Endothelial cell of umbilical vein (primary cell): ENCODE measurements around the gene PLCD1. TPM values are rescaled to one million over a fixed set of nuclear protein-coding genes. Genes with fewer than 3 reads are reported as not detected.

Experiments used
- BruUV-seq: library from RNA; stranded (reverse); fragments of 400-500 nt; replicated peaks from 2 replicates; lab custom pipeline; 2021; lab: Mats Ljungman, UMichigan
- CTCF ChIA-PET: fragments of 300-600, 350-600 bp; sonication (Branson Sonifier 250); formaldehyde crosslinking; loops from one replicate; lab custom pipeline; 2021; ENCODE audit warnings: antibody characterized with exemption, inconsistent platforms; lab: Charles Lee
- POLR2A ChIA-PET: fragments of 300-600, 350-600 bp; sonication (Branson Sonifier 250); formaldehyde crosslinking; loops from one replicate; lab custom pipeline; 2021; ENCODE audit warnings: antibody characterized with exemption, inconsistent platforms; lab: Charles Lee
- DNase-seq: peaks from one replicate; pipeline ENCODE4 v3.0.0-alpha.2; 2011; ENCODE audit warnings: low read depth, low spot score
- FAIRE-seq: peaks from 2 replicates; lab custom pipeline; 2011; peaks lifted over from hg19 to GRCh38; lab: Jason Lieb, UNC
- H2AFZ ChIP-seq: 2 replicates; pipeline ENCODE4 v1.6.0; 2012; ENCODE audit warnings: low read depth, low read length, control low read depth, inconsistent platforms
- H3K27ac ChIP-seq: 2 replicates; pipeline ENCODE4 v1.5.1; 2011; ENCODE audit warnings: low read depth, mild to moderate bottlenecking, control low read depth, low read length, moderate library complexity; ENCODE audit not compliant: insufficient read depth
- H3K27me3 ChIP-seq, 2 experiments: 2 replicates each; pipeline versions ENCODE4 v1.6.0 to v1.6.1; 2011; ENCODE audit warnings: low read length in 2 of 2, mixed read lengths in 1 of 2; ENCODE audit not compliant: control insufficient read depth in 2 of 2, insufficient read depth in 2 of 2
- H3K36me3 ChIP-seq, 2 experiments: 2 replicates in 1 of 2; 3 replicates in 1 of 2; pipeline ENCODE4 v1.5.1; 2011; ENCODE audit warnings: low read length in 2 of 2, mild to moderate bottlenecking in 1 of 2, moderate library complexity in 1 of 2; ENCODE audit not compliant: control insufficient read depth in 2 of 2, insufficient read depth in 2 of 2; ENCODE audit errors: extremely low read depth in 1 of 2
- H3K4me1 ChIP-seq: 3 replicates; pipeline ENCODE4 v1.5.1; 2011; ENCODE audit warnings: mild to moderate bottlenecking, low read length; ENCODE audit not compliant: control insufficient read depth, insufficient read depth; ENCODE audit errors: extremely low read depth
- H3K4me2 ChIP-seq: 2 replicates; pipeline ENCODE4 v1.6.1; 2011; ENCODE audit warnings: low read length, control low read depth, mixed read lengths; ENCODE audit not compliant: insufficient read depth
- H3K4me3 ChIP-seq, 3 experiments: fragments of 200-600 bp in 1 of 3; sonication (generic), shearing (Covaris generic) in 1 of 3; replicated peaks in 1 of 3; 2 replicates each; pipeline ENCODE4 v1.5.1; 2011 to 2016; ENCODE audit warnings: control low read depth in 3 of 3, low read length in 3 of 3, mild to moderate bottlenecking in 2 of 3, inconsistent platforms in 1 of 3, low read depth in 1 of 3, moderate library complexity in 1 of 3; ENCODE audit not compliant: insufficient read depth in 1 of 3
- H3K79me2 ChIP-seq: 2 replicates; pipeline ENCODE4 v1.6.0; 2012; ENCODE audit warnings: low read length, inconsistent platforms; ENCODE audit not compliant: control insufficient read depth, insufficient read depth
- H3K9ac ChIP-seq: replicated peaks from 2 replicates; pipeline ENCODE3; 2011; ENCODE audit warnings: low read length, control low read depth; ENCODE audit not compliant: insufficient read depth; ENCODE audit errors: extremely low read depth
- H3K9me1 ChIP-seq: replicated peaks from 3 replicates; pipeline ENCODE4 v1.6.0; 2011; ENCODE audit warnings: mild to moderate bottlenecking, low read length; ENCODE audit not compliant: control insufficient read depth, insufficient read depth; ENCODE audit errors: extremely low read depth
- H3K9me3 ChIP-seq: replicated peaks from 2 replicates; pipeline ENCODE4 v1.5.1; 2012; ENCODE audit warnings: low read length, inconsistent platforms; ENCODE audit not compliant: control insufficient read depth, insufficient read depth
- H4K20me1 ChIP-seq: replicated peaks from 2 replicates; pipeline ENCODE3; 2011; ENCODE audit warnings: mild to moderate bottlenecking, low read length; ENCODE audit not compliant: control insufficient read depth, insufficient read depth; ENCODE audit errors: extremely low read depth
- CTCF ChIP-seq, 2 donors: IDR thresholded peaks; 1 replicate in 1 of 2; 2 replicates in 1 of 2; pipeline ENCODE4 v1.5.1; 2011; ENCODE audit warnings: low read length in 2 of 2, mild to moderate bottlenecking in 2 of 2, moderate library complexity in 2 of 2, control low read depth in 1 of 2, inconsistent platforms in 1 of 2, low read depth in 1 of 2; ENCODE audit not compliant: insufficient read depth in 1 of 2; ENCODE audit errors: extremely low read depth in 1 of 2
- EZH2 ChIP-seq: IDR thresholded peaks from 2 replicates; pipeline ENCODE4 v1.6.1; 2012; ENCODE audit warnings: borderline replicate concordance, low read depth, mild to moderate bottlenecking, moderate library complexity, low read length, inconsistent platforms; ENCODE audit not compliant: severe bottlenecking
- FOS ChIP-seq: IDR thresholded peaks from 2 replicates; pipeline ENCODE4 v1.6.1; 2011; ENCODE audit warnings: mild to moderate bottlenecking, low read length, moderate library complexity, borderline replicate concordance; ENCODE audit not compliant: insufficient read depth
- GATA2 ChIP-seq: IDR thresholded peaks from 2 replicates; pipeline ENCODE4 v1.7.0; 2011; ENCODE audit warnings: low read depth, mild to moderate bottlenecking, moderate library complexity, mixed read lengths, low read length; ENCODE audit not compliant: insufficient read length, insufficient read depth
- JUN ChIP-seq: IDR thresholded peaks from 2 replicates; pipeline ENCODE4 v1.6.1; 2011; ENCODE audit warnings: borderline replicate concordance, low read depth; ENCODE audit not compliant: insufficient read length, insufficient read depth
- MAX ChIP-seq: IDR thresholded peaks from 2 replicates; pipeline ENCODE4 v1.6.1; 2011; ENCODE audit not compliant: insufficient read depth, insufficient read length
- MYC ChIP-seq: IDR thresholded peaks from one replicate; pipeline ENCODE4 v1.6.1; 2011; ENCODE audit warnings: mild to moderate bottlenecking, low read depth, low read length
- POLR2A ChIP-seq: IDR thresholded peaks from 2 replicates; pipeline ENCODE4 v1.6.1; 2012; ENCODE audit warnings: low read depth, mild to moderate bottlenecking, control low read depth, low read length
- POLR2AphosphoS5 ChIP-seq: IDR thresholded peaks from 2 replicates; pipeline ENCODE4 v1.6.1; 2012; ENCODE audit warnings: low read depth, mild to moderate bottlenecking, control low read depth, low read length, moderate library complexity; ENCODE audit not compliant: insufficient read depth
- dilution Hi-C: fragments of 300-500 bp; cut with MboI; formaldehyde crosslinking; loops from one replicate; pipeline ENCODE4 v1.15.0; 2019; ENCODE audit warnings: low sequenced_read_pairs; ENCODE audit not compliant: extremely low pct_ligation_motif_present
- intact Hi-C: fragments of 100-400 bp; cut with micrococcal nuclease; formaldehyde crosslinking; loops from one replicate; pipeline ENCODE4 v1.10.0; 2022
- polyA plus RNA-seq, 4 experiments: library from polyadenylated mRNA; depleted of rRNA in 3 of 4; stranded (reverse) in 3 of 4; unstranded in 1 of 4; fragments of >200 nt; gene quantifications; 2 replicates each; pipeline versions ENCODE4 v1.2.1 to v1.2.3, GENCODE V29; 2011 to 2012; ENCODE audit warnings: missing spikeins in 1 of 4
- total RNA-seq: library from RNA; stranded (reverse); gene quantifications from 2 replicates; pipeline ENCODE4 v1.2.3, GENCODE V29; 2021

Gene PLCD1
- total and polyA plus RNA-seq, 2 donors (not counting 3 experiments of a cell fraction or from before 2014, with no cell fraction given) = 12.6 to 15.3 TPM

GRCh38 chr3:38062809-38063208 is 33.4 kb upstream of the PLCD1 start:
- no peaks in the 10 kb centered on the region for H3K4me1 ChIP-seq
- dilution Hi-C loops (no loop called here), intact Hi-C loops (no loop called here)
- DNase-seq = no peak
- no peak overlapping the region for H3K4me2 ChIP-seq
- peaks cover 0 to 2% of the 10 kb centered on the region in 2 experiments for H3K27me3 ChIP-seq
- no peaks in the 10 kb centered on the region for H3K79me2 ChIP-seq
- no peak overlapping the region for H3K4me3 ChIP-seq
- H3K36me3 ChIP-seq = no peaks in the 10 kb centered on the region
- no TSS peak for BruUV-seq
- POLR2A ChIA-PET = no interaction called here
- no peak overlapping the region for H2AFZ ChIP-seq
- H3K9me3 ChIP-seq = no peaks in the 10 kb centered on the region
- no peaks in the 10 kb centered on the region for H4K20me1 ChIP-seq
- TF ChIP-seq POLR2AphosphoS5 (no peak), FOS (no peak), MYC (no peak), EZH2 (no peak), JUN (no peak), MAX (no peak), CTCF (IDR thresholded peaks at IDR 0.05; ENCODE audit: extremely low read depth in 1 of 2, insufficient read depth in 1 of 2, low read depth in 1 of 2, low read length in 2 of 2) (no peak), POLR2A (no peak), GATA2 (no peak)
- H3K9me1 ChIP-seq = no peaks in the 10 kb centered on the region
- FAIRE-seq = no peak
- no peak overlapping the region for H3K9ac ChIP-seq
- CTCF ChIA-PET = interaction anchor here (1.0 to 1.8 kb wide), 2 partner anchors 12 to 18 kb away, joined by 3 to 4 read pairs; no protein-coding TSS in a partner anchor
- no peak overlapping the region for H3K27ac ChIP-seq
